Prostate gland (tissue), 2 donors: Measurements from ENCODE around the gene FSD1L.

Source experiments
- CTCF ChIP-seq, 4 experiments: fragments of 200-600 bp in 2 of 4; fragments of 450-650 bp in 2 of 4; sonication (generic) in 2 of 4; IDR thresholded peaks; 1 replicate in 3 of 4; 2 replicates in 1 of 4; pipeline ENCODE4 v1.5.1; 2016 to 2019; ENCODE audit warnings: antibody characterized with exemption in 4 of 4, mild to moderate bottlenecking in 2 of 4, moderate library complexity in 2 of 4
- POLR2A ChIP-seq: fragments of 450-650 bp; IDR thresholded peaks from one replicate; pipeline ENCODE4 v1.6.1; 2016; ENCODE audit warnings: antibody characterized with exemption, mild to moderate bottlenecking
- POLR2AphosphoS5 ChIP-seq: sonication (generic); formaldehyde crosslinking; IDR thresholded peaks from one replicate; pipeline ENCODE4 v1.6.1; 2017; ENCODE audit warnings: antibody characterized with exemption

GRCh38 chr9:105418588-105419500, 29.0 kb upstream of the FSD1L start:
- TF ChIP-seq POLR2AphosphoS5 (no peak), CTCF (IDR thresholded peaks at IDR 0.05) (no peak), POLR2A (no peak)
